ENCODE results near the gene SKIC8. TPM values are rescaled to one million over a fixed set of nuclear protein-coding genes. Genes with fewer than 3 reads are reported as not detected.

SKIC8 gene
- total RNA-seq, 2 experiments from 2014 or later = 59.8 to 66.8 TPM

DNA sequence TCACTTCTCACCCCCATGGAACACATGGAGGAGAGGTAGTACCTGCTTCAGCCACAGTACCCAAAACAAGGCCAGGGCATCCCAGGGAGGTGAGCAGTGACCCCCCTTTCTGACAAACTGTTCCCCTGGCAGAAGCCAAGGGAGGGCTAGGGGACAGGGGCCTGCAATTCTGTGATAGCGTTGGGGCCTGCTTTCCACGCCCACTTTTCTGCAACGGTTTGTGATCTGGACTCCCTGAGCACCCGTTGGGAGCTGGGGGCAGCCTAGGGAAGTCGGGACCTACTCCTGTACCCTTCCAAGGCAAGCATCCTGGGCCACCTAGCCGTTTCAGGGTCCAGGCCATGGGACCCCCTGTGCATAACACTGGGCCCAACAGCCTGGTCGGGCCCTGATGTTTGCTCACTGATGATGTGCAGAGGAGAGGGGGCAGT, 36.0 kb downstream of the SKIC8 start:
- no peak for DNase-seq (ENCODE audit: low spot score)
- BruUV-seq (replicated peaks) = no TSS peak
- Histone ChIP-seq H3K27ac (ENCODE audit: low read depth, low read length, poor library complexity, severe bottlenecking) (no peak overlapping the region), H3K9me3 (ENCODE audit: low read length) (no peaks in the 10 kb centered on the region), H3K4me2 (ENCODE audit: low read length) (no peak overlapping the region), H2AFZ (ENCODE audit: low read length) (no peak overlapping the region), H3K4me3 (ENCODE audit: low read depth, low read length, poor library complexity, severe bottlenecking) (no peak overlapping the region), H3K9me2 (ENCODE audit: insufficient read depth, low read length) (no peaks in the 10 kb centered on the region), H4K20me1 (ENCODE audit: insufficient read depth, low read length) (no peaks in the 10 kb centered on the region), H3K36me3 (ENCODE audit: insufficient read depth, low read length) (no peaks in the 10 kb centered on the region), H3K79me2 (ENCODE audit: insufficient read depth, low read depth, low read length) (no peaks in the 10 kb centered on the region), H3K4me1 (ENCODE audit: insufficient read depth, low read length, poor library complexity, severe bottlenecking) (no peaks in the 10 kb centered on the region)
- ChIA-PET CTCF (ENCODE audit: unreplicated experiment) (no interaction called here), POLR2A (interaction anchor here (0.9 kb wide), 1 partner anchor 15 kb away, joined by 4 read pairs; no protein-coding TSS in a partner anchor)
- intact Hi-C loops (cut with micrococcal nuclease; ENCODE audit: unreplicated experiment) = no loop called here
- no peak for TF ChIP-seq EZH2phosphoT487 (IDR thresholded peaks at IDR 0.05; ENCODE audit: borderline replicate concordance, low read depth, low read length)
- TF ChIP-seq, protein P1, sequence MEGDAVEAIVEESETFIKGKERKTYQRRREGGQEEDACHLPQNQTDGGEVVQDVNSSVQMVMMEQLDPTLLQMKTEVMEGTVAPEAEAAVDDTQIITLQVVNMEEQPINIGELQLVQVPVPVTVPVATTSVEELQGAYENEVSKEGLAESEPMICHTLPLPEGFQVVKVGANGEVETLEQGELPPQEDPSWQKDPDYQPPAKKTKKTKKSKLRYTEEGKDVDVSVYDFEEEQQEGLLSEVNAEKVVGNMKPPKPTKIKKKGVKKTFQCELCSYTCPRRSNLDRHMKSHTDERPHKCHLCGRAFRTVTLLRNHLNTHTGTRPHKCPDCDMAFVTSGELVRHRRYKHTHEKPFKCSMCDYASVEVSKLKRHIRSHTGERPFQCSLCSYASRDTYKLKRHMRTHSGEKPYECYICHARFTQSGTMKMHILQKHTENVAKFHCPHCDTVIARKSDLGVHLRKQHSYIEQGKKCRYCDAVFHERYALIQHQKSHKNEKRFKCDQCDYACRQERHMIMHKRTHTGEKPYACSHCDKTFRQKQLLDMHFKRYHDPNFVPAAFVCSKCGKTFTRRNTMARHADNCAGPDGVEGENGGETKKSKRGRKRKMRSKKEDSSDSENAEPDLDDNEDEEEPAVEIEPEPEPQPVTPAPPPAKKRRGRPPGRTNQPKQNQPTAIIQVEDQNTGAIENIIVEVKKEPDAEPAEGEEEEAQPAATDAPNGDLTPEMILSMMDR (conservative IDR thresholded peaks at IDR 0.05; ENCODE audit: low read length) = no peak

DNA sequence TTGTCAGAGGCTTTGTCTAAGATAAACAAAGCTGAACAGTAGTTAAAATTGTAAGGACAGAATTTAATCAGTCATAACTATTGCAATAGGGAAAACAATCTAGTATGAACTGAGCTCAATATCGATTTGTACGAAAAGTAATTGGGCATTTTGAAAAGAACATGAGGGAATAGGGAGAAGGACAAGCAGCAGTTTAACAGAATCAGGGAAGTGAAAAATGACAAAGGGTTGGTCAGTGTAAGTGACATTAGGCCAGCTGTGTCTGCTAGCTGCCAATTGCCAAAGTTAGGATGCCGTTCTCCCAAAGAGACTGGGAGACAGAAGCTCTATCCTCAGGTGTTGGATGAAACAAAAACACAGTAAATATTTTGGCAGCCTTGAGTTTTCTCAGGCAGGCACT, 38.3 kb downstream of the SKIC8 start:
- H3K4me1 ChIP-seq (ENCODE audit: insufficient read depth, low read length, poor library complexity, severe bottlenecking) = no peaks in the 10 kb centered on the region
- no peaks in the 10 kb centered on the region for H3K9me3 ChIP-seq (ENCODE audit: low read length)
- H3K27ac ChIP-seq (ENCODE audit: low read depth, low read length, poor library complexity, severe bottlenecking) = no peak overlapping the region
- TF ChIP-seq, protein P1 (conservative IDR thresholded peaks at IDR 0.05; ENCODE audit: low read length) = no peak
- no peak for TF ChIP-seq EZH2phosphoT487 (IDR thresholded peaks at IDR 0.05; ENCODE audit: borderline replicate concordance, low read depth, low read length)
- no peak overlapping the region for H3K4me3 ChIP-seq (ENCODE audit: low read depth, low read length, poor library complexity, severe bottlenecking)
- no peak overlapping the region for H3K4me2 ChIP-seq (ENCODE audit: low read length)
- POLR2A ChIA-PET = interaction anchor here (0.7 kb wide), 1 partner anchor 36 kb away, joined by 3 read pairs; no protein-coding TSS in a partner anchor
- DNase-seq (ENCODE audit: low spot score) = no peak
- CTCF ChIA-PET (ENCODE audit: unreplicated experiment) = no interaction called here
- H4K20me1 ChIP-seq (ENCODE audit: insufficient read depth, low read length) = no peaks in the 10 kb centered on the region
- no TSS peak for BruUV-seq (replicated peaks)
- no peaks in the 10 kb centered on the region for H3K36me3 ChIP-seq (ENCODE audit: insufficient read depth, low read length)
- intact Hi-C loops (cut with micrococcal nuclease; ENCODE audit: unreplicated experiment) = no loop called here
- H3K9me2 ChIP-seq (ENCODE audit: insufficient read depth, low read length) = no peaks in the 10 kb centered on the region
- H3K79me2 ChIP-seq (ENCODE audit: insufficient read depth, low read depth, low read length) = no peaks in the 10 kb centered on the region
- H2AFZ ChIP-seq (ENCODE audit: low read length) = no peak overlapping the region

DNA sequence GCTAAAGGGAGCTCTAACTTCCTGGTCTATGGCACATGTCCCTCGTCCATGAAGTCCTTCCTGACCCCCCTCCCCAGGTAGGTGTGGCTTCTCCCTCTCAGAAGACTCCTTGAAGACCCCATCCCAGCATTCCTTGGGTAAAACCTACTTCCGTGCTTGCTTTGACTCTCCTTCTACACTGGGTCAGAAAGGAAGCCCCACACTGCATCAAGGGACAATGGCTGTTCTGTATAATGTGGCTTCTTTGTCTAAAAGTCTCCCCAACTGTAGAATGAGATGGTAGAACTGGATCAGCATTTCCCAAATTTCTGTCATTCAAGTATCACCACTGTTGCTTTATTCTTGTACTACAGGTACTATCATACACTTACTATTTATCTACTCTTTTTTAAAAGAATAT, 38.9 kb downstream of the SKIC8 start:
- intact Hi-C loops (cut with micrococcal nuclease; ENCODE audit: unreplicated experiment) = no loop called here
- Histone ChIP-seq H3K9me2 (ENCODE audit: insufficient read depth, low read length) (no peaks in the 10 kb centered on the region), H3K4me3 (ENCODE audit: low read depth, low read length, poor library complexity, severe bottlenecking) (no peak overlapping the region), H3K27ac (ENCODE audit: low read depth, low read length, poor library complexity, severe bottlenecking) (no peak overlapping the region), H3K4me2 (ENCODE audit: low read length) (no peak overlapping the region), H3K36me3 (ENCODE audit: insufficient read depth, low read length) (no peaks in the 10 kb centered on the region), H2AFZ (ENCODE audit: low read length) (no peak overlapping the region), H3K79me2 (ENCODE audit: insufficient read depth, low read depth, low read length) (no peaks in the 10 kb centered on the region), H3K9me3 (ENCODE audit: low read length) (no peaks in the 10 kb centered on the region), H4K20me1 (ENCODE audit: insufficient read depth, low read length) (no peaks in the 10 kb centered on the region), H3K4me1 (ENCODE audit: insufficient read depth, low read length, poor library complexity, severe bottlenecking) (no peaks in the 10 kb centered on the region)
- BruUV-seq (replicated peaks) = no TSS peak
- no peak for DNase-seq (ENCODE audit: low spot score)
- CTCF ChIA-PET (ENCODE audit: unreplicated experiment) = no interaction called here
- no peak for TF ChIP-seq EZH2phosphoT487 (IDR thresholded peaks at IDR 0.05; ENCODE audit: borderline replicate concordance, low read depth, low read length)
- TF ChIP-seq, protein P1 (conservative IDR thresholded peaks at IDR 0.05; ENCODE audit: low read length) = no peak
- POLR2A ChIA-PET = interaction anchor here (0.5 to 0.7 kb wide), 2 partner anchors 36 to 358 kb away, joined by 3 read pairs; no protein-coding TSS in a partner anchor

All from OCI-LY7 (cell line).